GM19328 (cell line): Measurements from ENCODE around the gene WDR37.

Experiments
- ATAC-seq: cut with Tn5 transposase; IDR thresholded peaks from one replicate; pipeline ENCODE4 v1.9.1; 2021; ENCODE audit warnings: mild to moderate bottlenecking, moderate library complexity; ENCODE audit not compliant: unreplicated experiment

The WDR37 gene

DNA sequence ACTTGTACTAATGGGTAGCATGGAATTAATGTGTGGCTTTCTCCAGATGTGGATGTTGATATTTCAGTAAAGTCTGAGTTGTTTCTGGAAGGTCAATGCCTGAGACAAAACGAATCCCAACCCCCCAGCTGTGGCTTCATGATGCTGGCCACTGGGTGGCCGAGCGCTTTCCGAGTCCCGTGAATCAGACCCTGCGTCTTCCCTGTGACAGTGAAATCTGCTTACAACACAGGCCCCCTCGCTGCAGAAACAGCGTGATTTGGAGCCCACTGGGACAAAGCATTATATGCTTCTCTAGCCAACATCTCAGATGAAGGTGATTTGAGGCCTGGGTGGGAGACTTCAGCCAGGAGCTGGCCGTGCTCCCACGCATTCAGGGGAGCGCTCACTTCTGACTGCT lies 124.7 kb downstream of the WDR37 start:
- ATAC-seq: no peak
